Loucy (cell line): ENCODE measurements around the gene GLMP.
A peak's percentile ranks its signal among the peaks of the same experiment; 100 is the strongest.
"Not testable (repeated sequence)": the region's sequence is repeated elsewhere in the genome, so short reads cannot be mapped to it uniquely, and the experiment has no call there.

Experiments used
- H2AFZ ChIP-seq: fragments of 200-600 bp; sonication (generic); 2 replicates; pipeline ENCODE4 v1.6.0; 2016; ENCODE audit warnings: antibody characterized with exemption, mild to moderate bottlenecking, low read length, moderate library complexity
- H3F3A ChIP-seq: fragments of 200-600 bp; 2 replicates; pipeline ENCODE4 v1.6.0; 2016; ENCODE audit warnings: antibody characterized with exemption, low read depth, mild to moderate bottlenecking
- H3K27me3 ChIP-seq: fragments of 200-600 bp; sonication (generic); 2 replicates; pipeline ENCODE4 v1.6.1; 2014; ENCODE audit warnings: low read length, mild to moderate bottlenecking; ENCODE audit not compliant: insufficient read depth, poor library complexity, severe bottlenecking
- H3K36me3 ChIP-seq: fragments of 200-600 bp; sonication (generic); 2 replicates; pipeline ENCODE4 v1.6.1; 2016; ENCODE audit warnings: low read length; ENCODE audit not compliant: insufficient read depth
- H3K4me1 ChIP-seq: fragments of 200-600 bp; sonication (generic); 2 replicates; pipeline ENCODE4 v1.5.1; 2014; ENCODE audit warnings: low read length, mild to moderate bottlenecking; ENCODE audit not compliant: insufficient read depth, poor library complexity, severe bottlenecking
- H3K4me2 ChIP-seq: fragments of 200-600 bp; sonication (generic); 2 replicates; pipeline ENCODE4 v1.6.0; 2014; ENCODE audit warnings: antibody characterized with exemption, low read length, low read depth, mild to moderate bottlenecking; ENCODE audit not compliant: poor library complexity, severe bottlenecking
- H3K4me3 ChIP-seq: fragments of 200-600 bp; sonication (generic); 2 replicates; pipeline ENCODE4 v1.5.1; 2014; ENCODE audit warnings: low read length, mild to moderate bottlenecking, mixed read lengths; ENCODE audit not compliant: poor library complexity, severe bottlenecking
- H3K79me2 ChIP-seq: fragments of 200-600 bp; sonication (generic); 2 replicates; pipeline ENCODE4 v1.6.1; 2014; ENCODE audit warnings: low read length; ENCODE audit not compliant: insufficient read depth
- H3K9ac ChIP-seq: fragments of 200-600 bp; sonication (generic); 2 replicates; pipeline ENCODE4 v1.6.0; 2014; ENCODE audit warnings: mild to moderate bottlenecking, low read depth, low read length, moderate library complexity; ENCODE audit not compliant: poor library complexity, severe bottlenecking
- H3K9me2 ChIP-seq: fragments of 200-600 bp; sonication (generic); replicated peaks from 2 replicates; pipeline ENCODE4 v1.6.1; 2016; ENCODE audit warnings: low read depth, low read length, mixed read lengths
- H3K9me3 ChIP-seq: fragments of 200-600 bp; sonication (generic); 2 replicates; pipeline ENCODE4 v1.6.1; 2014; ENCODE audit warnings: mild to moderate bottlenecking, antibody characterized with exemption, low read length, low read depth; ENCODE audit not compliant: insufficient read depth
- H4K20me1 ChIP-seq: fragments of 200-600 bp; sonication (generic); 2 replicates; pipeline ENCODE4 v1.6.0; 2014; ENCODE audit warnings: antibody characterized with exemption, low read length, mild to moderate bottlenecking; ENCODE audit not compliant: insufficient read depth, poor library complexity, severe bottlenecking
- CTCF ChIP-seq: fragments of 200-600 bp; sonication (generic); conservative IDR thresholded peaks from 2 replicates; pipeline ENCODE4 v1.5.1; 2014; ENCODE audit warnings: mild to moderate bottlenecking, antibody characterized with exemption, low read length
- EZH2phosphoT487 ChIP-seq: fragments of 200-600 bp; IDR thresholded peaks from 2 replicates; pipeline ENCODE4 v1.6.1; 2018; ENCODE audit warnings: antibody characterized with exemption, mild to moderate bottlenecking, moderate library complexity, borderline replicate concordance

GLMP gene

DNA sequence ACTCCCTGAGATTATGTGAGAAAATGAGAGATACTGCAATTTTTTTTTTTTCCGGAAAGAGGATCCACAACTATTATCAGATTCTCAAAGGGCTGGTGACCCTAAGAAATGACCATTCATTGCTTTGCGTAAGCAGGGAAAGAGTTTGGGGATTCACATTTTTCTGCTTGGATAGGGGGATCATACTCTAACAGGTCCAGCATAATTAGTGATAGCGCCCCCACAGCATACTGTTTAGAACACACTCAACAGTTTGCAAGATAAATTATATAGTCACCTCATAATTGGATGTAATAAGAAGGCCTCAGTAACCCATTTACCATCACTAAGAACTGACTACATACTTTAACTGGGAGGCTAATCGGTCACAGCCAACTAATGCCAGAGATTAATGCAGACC, 40.8 kb upstream of the GLMP start:
- TF ChIP-seq EZH2phosphoT487: no peak
- TF ChIP-seq CTCF: peak; percentile 76
- Histone ChIP-seq H3K9me2 (no peaks in the 10 kb centered on the region), H3K9me3 (no peaks in the 10 kb centered on the region), H3K79me2 (peaks cover 55% of the 10 kb centered on the region), H3K4me2 (peak overlapping the region; percentile 82), H3K4me1 (peaks cover 24% of the 10 kb centered on the region), H3K27me3 (no peaks in the 10 kb centered on the region), H3K4me3 (peak overlapping the region; percentile 96), H3F3A (no peaks in the 10 kb centered on the region), H3K36me3 (peaks cover 35% of the 10 kb centered on the region; the same call in 1 of the 2 replicates), H3K9ac (peak overlapping the region; percentile 91), H4K20me1 (peaks cover 45% of the 10 kb centered on the region), H2AFZ (no peak overlapping the region)

DNA sequence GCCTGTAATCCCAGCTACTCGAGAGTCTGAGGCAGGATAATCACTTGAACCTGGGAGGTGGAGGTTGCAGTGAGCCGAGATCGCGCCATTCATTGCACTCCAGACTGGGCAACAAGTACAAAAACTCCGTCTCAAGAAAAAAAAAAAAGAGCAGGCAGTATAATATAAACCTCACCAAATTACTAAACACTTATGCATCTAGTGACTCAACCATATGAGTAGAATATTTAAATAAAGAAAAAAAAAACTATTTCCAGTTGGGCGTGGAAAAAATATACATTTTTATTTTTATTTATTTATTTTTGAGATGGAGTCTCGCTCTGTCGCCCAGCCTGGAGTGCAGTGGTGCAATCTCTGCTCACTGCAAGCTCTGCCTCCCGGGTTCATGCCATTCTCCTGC, 27.7 kb upstream of the GLMP start:
- H3K9ac ChIP-seq, H3K79me2 ChIP-seq, H3K4me2 ChIP-seq: not testable (repeated sequence)

DNA sequence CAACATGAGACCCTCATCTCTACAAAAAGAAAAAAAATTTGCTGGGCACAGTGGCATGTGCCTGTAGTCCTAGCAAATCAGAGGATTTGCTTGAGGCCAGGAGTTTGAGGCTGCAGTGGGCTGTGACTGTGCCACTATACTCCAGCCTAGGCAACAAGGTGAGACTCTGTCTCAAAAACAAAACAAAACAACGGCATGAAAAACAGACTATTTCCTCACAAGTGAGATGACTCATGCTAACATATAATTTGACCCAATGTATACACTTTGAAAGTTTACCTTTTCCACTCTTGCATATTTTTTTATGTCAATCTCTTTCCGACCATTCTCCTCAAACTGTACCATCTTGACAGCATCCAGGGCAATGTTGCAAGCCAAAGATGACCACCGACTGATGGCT, 25.1 kb upstream of the GLMP start:
- no peaks in the 10 kb centered on the region for H3K27me3 ChIP-seq
- TF ChIP-seq EZH2phosphoT487 (no peak), CTCF (no peak)
- no peaks in the 10 kb centered on the region for H3K4me1 ChIP-seq
- H3K9me2 ChIP-seq: no peaks in the 10 kb centered on the region
- no peaks in the 10 kb centered on the region for H3K79me2 ChIP-seq
- H3F3A ChIP-seq: no peaks in the 10 kb centered on the region
- peaks cover 87% of the 10 kb centered on the region for H3K36me3 ChIP-seq
- H3K4me3 ChIP-seq: no peak overlapping the region
- H3K9ac ChIP-seq: no peak overlapping the region
- H3K4me2 ChIP-seq: no peak overlapping the region
- no peaks in the 10 kb centered on the region for H3K9me3 ChIP-seq
- no peaks in the 10 kb centered on the region for H4K20me1 ChIP-seq
- H2AFZ ChIP-seq: no peak overlapping the region

More for the DNA sequence above, 27.7 kb upstream of the GLMP start:
- not testable (repeated sequence) for H3K4me3 ChIP-seq, H3K27me3 ChIP-seq, H3K9me2 ChIP-seq, H3K4me1 ChIP-seq, H2AFZ ChIP-seq, H4K20me1 ChIP-seq, H3K9me3 ChIP-seq, H3F3A ChIP-seq
- H3K36me3 ChIP-seq: peaks cover 63% of the 10 kb centered on the region

DNA sequence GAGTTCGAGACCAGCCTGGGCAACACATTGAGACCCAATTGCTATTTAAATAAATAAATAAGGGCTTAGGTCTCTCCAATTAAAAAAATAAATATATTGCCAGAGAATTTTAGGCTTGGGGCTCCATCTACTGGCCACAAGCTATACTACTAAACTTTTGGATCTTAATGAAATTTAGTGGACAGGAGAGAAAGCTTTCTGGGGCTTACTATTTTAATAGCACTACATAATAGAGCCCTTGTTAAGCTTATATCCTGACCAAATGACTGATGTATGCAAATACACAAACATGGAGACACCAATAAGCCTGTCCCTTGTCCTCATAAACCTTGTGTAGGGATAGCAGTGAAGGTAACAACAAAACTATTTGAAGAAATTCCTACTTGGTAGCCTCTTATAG, 24.2 kb upstream of the GLMP start:
- no peak overlapping the region for H3K4me2 ChIP-seq
- no peak overlapping the region for H3K4me3 ChIP-seq
- no peaks in the 10 kb centered on the region for H3K79me2 ChIP-seq
- H3K36me3 ChIP-seq: peaks cover 88% of the 10 kb centered on the region
- H3K9me3 ChIP-seq: no peaks in the 10 kb centered on the region
- H4K20me1 ChIP-seq: no peaks in the 10 kb centered on the region
- H2AFZ ChIP-seq: no peak overlapping the region
- H3K9ac ChIP-seq: no peak overlapping the region
- TF ChIP-seq EZH2phosphoT487 (no peak), CTCF (peak; percentile 70)
- no peaks in the 10 kb centered on the region for H3K9me2 ChIP-seq
- no peaks in the 10 kb centered on the region for H3F3A ChIP-seq
- no peaks in the 10 kb centered on the region for H3K4me1 ChIP-seq
- no peaks in the 10 kb centered on the region for H3K27me3 ChIP-seq
